Mucosa of rectum (tissue), 2 donors: ENCODE measurements around the gene YIPF3.

ENCODE experiments used
- H3K27ac ChIP-seq, 2 donors: one replicate each; pipeline ENCODE4 v1.7.0; 2013; ENCODE audit warnings: inconsistent platforms in 2 of 2, low read depth in 2 of 2, low read length in 2 of 2
- H3K27me3 ChIP-seq, 2 donors: one replicate each; pipeline ENCODE4 v1.7.0; 2013; ENCODE audit warnings: low read length in 2 of 2; ENCODE audit not compliant: control insufficient read depth in 2 of 2, insufficient read depth in 2 of 2
- H3K36me3 ChIP-seq, 2 donors: one replicate each; pipeline ENCODE4 v1.7.0; 2013; ENCODE audit warnings: low read length in 2 of 2; ENCODE audit not compliant: control insufficient read depth in 2 of 2, insufficient read depth in 2 of 2
- H3K4me1 ChIP-seq, 2 donors: one replicate each; pipeline ENCODE4 v1.7.0; 2013; ENCODE audit warnings: low read length in 2 of 2, mild to moderate bottlenecking in 1 of 2; ENCODE audit not compliant: control insufficient read depth in 2 of 2, insufficient read depth in 2 of 2
- H3K4me3 ChIP-seq, 2 donors: one replicate each; pipeline ENCODE4 v1.7.0; 2013; ENCODE audit warnings: low read length in 2 of 2
- H3K9ac ChIP-seq, 2 donors: one replicate each; pipeline ENCODE4 v1.7.0; 2013; ENCODE audit warnings: low read length in 2 of 2, low read depth in 1 of 2, mild to moderate bottlenecking in 1 of 2
- H3K9me3 ChIP-seq, 2 donors: one replicate each; pipeline ENCODE4 v1.7.0; 2013; ENCODE audit warnings: low read length in 2 of 2; ENCODE audit not compliant: control insufficient read depth in 2 of 2
- donor health status: healthy.
- donor health status: Normal muscosa, but diverticular disease.

Gene YIPF3

DNA sequence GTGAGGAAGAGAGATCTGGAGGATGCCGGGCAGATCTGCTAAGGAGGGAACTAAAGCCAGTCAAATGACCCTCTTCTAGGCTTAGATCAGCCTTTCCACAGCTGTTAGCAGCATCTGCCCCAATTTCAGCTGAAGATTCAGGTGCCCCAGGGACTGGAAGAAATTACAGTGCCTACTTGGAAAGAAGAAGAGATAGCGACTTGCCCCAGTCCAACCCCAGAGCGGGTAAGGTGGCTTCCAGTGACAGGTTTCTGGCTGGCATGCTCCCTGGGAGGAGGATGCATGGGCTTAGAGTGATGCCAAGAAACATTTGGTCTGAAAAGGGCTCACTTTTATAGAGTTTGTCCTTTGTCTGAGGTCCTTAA lies 38.7 kb downstream of the YIPF3 start:
- Histone ChIP-seq H3K36me3 (no peaks in the 10 kb centered on the region), H3K27me3 (no peaks in the 10 kb centered on the region), H3K9ac (peak overlapping the region; percentile 67 to 85), H3K9me3 (no peaks in the 10 kb centered on the region), H3K4me3 (peak overlapping the region; percentile 76 to 83), H3K4me1 (peaks cover 8 to 11% of the 10 kb centered on the region in 2 donors), H3K27ac (peak overlapping the region; percentile 43 to 58)

DNA sequence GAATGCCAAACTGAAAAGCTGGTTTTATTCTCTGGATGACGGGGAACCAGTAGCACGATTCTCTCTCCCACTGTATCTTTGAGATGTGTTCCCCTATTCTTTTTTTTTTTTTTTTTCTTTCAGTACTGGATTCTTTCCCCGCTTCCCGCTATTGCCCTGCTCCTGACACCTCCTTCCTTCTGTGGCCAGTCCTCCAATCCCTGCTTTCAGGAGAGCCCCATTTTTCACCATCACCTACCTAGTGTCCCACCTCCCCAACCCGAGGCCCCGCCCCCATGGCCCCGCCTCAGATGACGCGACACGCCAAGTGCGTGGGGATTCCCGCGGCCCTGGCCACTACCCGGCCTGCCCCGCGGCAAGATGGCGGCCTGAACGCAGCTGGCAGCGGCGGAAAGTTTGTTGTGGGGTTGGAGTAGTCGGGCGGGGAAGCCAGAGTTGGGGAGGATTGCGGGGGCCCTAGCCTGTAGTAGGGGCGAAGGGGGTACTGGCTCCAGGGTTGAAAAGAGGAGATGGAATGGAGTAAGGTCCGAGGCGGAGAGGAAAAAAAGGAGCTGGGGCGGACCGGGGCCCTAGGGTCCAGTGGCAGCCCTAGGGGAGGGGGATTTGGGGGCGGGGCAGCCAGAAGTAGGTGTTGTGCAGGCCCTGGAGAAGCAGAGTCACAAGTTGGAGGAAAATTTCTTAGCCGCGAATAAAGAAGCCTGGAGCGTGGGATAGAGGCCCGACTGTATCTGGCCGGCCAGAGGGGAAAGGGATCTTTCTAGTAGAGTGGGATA lies 39.3 kb downstream of the YIPF3 start, which contains the start of gene TJAP1:
Gene TJAP1 (plus strand): TSS at position 336 of the 773 bp plus-strand sequence. CDS start 21,432 bp downstream, outside the sequence.
- no peaks in the 10 kb centered on the region for H3K9me3 ChIP-seq
- H3K9ac ChIP-seq: peak within 1 kb of the TSS; percentile 67 to 85
- no peaks in the 10 kb centered on the region for H3K36me3 ChIP-seq
- H3K4me1 ChIP-seq: peaks cover 8 to 11% of the 10 kb centered on the region in 2 donors
- H3K27me3 ChIP-seq: no peaks in the 10 kb centered on the region
- H3K4me3 ChIP-seq: peak within 1 kb of the TSS; percentile 76 to 83
- H3K27ac ChIP-seq: peak within 1 kb of the TSS; percentile 43 to 58

DNA sequence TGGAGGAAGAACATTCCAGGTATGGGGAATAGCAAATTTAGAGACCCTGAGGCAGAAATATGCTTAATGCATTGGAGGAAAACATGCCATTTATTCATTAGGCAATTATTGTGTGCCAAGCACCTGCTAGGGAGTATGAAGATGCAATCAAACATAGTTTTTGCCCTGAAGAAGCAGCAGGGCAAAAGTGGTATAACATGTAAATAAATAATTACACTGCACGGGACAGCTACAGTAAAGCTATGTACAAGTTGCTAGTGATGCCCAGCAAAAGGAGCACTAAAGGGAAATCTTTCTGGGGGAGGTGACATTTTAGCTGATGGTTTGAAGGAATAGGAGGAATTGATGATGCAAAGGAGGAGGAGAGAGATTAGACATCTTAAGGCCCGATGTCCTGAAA lies 40.0 kb downstream of the YIPF3 start:
- H3K9me3 ChIP-seq: no peaks in the 10 kb centered on the region
- no peaks in the 10 kb centered on the region for H3K27me3 ChIP-seq
- H3K27ac ChIP-seq: no peak overlapping the region
- H3K4me1 ChIP-seq: peaks cover 8 to 11% of the 10 kb centered on the region in 2 donors
- no peaks in the 10 kb centered on the region for H3K36me3 ChIP-seq
- H3K4me3 ChIP-seq: peak overlapping the region in 1 of 2 donors; percentile 83
- H3K9ac ChIP-seq: peak overlapping the region; percentile 36 to 39

DNA sequence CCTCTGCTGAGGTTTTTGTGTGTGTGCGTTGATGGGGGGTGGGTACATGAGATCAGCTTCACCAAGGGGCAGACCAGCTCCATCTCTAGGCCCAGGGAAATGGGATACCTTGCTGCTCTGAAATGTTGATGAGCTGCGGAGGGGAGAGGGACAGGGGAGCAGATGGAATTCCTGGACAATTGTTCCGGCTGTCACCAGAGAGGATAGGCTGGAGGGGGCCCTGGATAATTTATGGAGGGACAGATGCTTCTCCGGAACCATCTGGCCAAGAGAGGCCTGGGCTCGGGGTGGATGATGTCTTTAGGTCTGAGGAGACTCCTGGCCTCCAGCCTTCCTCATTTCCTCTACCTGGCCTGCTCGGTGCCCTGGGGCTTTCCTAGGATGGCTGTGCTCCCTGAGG lies 41.2 kb downstream of the YIPF3 start:
- Histone ChIP-seq H3K9ac (no peak overlapping the region), H3K4me1 (peaks cover 8 to 11% of the 10 kb centered on the region in 2 donors), H3K36me3 (no peaks in the 10 kb centered on the region), H3K4me3 (no peak overlapping the region), H3K27ac (no peak overlapping the region), H3K9me3 (no peaks in the 10 kb centered on the region), H3K27me3 (no peaks in the 10 kb centered on the region)

DNA sequence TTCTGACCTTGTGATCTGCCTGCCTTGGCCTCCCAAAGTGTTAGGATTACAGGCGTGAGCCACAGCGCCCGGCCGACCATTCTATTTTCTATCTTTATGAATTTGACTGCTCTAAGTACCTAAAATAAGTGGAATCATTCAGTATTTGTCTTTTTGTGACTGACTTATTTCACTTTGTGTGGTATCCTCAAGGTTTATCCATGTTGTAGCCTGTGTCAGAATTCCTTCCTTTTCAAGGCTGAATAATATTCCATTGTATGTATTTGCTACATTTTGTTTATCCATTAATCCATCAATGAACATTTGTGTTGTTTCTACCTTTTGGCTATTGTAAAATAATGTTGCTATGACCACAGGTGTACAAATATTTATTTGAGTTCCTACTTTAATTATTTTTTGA lies 44.2 kb downstream of the YIPF3 start:
- Histone ChIP-seq H3K9me3 (no peaks in the 10 kb centered on the region), H3K4me1 (peaks cover 0 to 3% of the 10 kb centered on the region in 2 donors), H3K27me3 (no peaks in the 10 kb centered on the region), H3K9ac (no peak overlapping the region), H3K27ac (no peak overlapping the region), H3K36me3 (no peaks in the 10 kb centered on the region), H3K4me3 (no peak overlapping the region)

DNA sequence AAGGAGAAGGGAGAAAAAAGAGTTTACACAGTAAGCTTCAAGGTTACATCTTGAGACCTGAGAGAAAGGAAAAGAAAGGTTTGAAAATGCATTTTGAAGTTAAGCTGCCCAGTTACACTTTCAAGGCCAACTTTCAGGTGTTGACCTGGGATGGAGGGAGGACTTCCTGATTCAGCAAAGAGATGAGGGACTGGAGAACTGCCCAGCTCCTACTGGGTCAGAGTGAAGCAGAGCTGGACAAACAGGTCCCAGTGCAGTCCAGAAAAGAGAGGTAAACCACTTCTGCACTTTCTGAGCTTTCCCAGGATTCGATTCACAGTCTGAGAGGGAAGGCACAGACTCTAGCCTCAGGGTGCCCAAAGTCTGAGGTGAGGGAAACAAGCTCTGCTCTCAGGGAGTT lies 45.3 kb downstream of the YIPF3 start:
- Histone ChIP-seq H3K27ac (no peak overlapping the region), H3K9ac (no peak overlapping the region), H3K36me3 (no peaks in the 10 kb centered on the region), H3K4me1 (no peaks in the 10 kb centered on the region), H3K9me3 (no peaks in the 10 kb centered on the region), H3K4me3 (no peak overlapping the region), H3K27me3 (no peaks in the 10 kb centered on the region)

DNA sequence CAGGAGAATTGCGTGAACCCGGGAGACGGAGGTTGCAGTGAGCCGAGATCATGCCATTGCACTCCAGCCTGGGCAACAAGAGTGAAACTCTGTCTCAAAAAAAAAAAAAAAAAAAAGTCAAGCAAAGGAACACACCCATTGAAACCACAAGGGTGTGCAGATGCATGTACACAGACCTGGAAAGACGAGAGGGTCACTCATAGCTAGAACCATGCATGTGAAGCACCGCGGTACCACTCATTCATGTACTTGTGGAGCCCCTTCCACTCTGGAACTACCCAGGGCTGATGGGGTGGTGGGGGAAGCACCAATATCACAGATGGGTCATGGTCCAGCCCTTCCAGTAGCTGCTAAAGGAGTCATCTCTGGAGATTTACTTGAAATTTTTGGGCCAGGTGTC lies 46.8 kb downstream of the YIPF3 start:
- no peaks in the 10 kb centered on the region for H3K36me3 ChIP-seq
- H3K9me3 ChIP-seq: no peaks in the 10 kb centered on the region
- no peaks in the 10 kb centered on the region for H3K4me1 ChIP-seq
- no peaks in the 10 kb centered on the region for H3K27me3 ChIP-seq
- H3K9ac ChIP-seq: no peak overlapping the region
- H3K27ac ChIP-seq: no peak overlapping the region
- H3K4me3 ChIP-seq: no peak overlapping the region

DNA sequence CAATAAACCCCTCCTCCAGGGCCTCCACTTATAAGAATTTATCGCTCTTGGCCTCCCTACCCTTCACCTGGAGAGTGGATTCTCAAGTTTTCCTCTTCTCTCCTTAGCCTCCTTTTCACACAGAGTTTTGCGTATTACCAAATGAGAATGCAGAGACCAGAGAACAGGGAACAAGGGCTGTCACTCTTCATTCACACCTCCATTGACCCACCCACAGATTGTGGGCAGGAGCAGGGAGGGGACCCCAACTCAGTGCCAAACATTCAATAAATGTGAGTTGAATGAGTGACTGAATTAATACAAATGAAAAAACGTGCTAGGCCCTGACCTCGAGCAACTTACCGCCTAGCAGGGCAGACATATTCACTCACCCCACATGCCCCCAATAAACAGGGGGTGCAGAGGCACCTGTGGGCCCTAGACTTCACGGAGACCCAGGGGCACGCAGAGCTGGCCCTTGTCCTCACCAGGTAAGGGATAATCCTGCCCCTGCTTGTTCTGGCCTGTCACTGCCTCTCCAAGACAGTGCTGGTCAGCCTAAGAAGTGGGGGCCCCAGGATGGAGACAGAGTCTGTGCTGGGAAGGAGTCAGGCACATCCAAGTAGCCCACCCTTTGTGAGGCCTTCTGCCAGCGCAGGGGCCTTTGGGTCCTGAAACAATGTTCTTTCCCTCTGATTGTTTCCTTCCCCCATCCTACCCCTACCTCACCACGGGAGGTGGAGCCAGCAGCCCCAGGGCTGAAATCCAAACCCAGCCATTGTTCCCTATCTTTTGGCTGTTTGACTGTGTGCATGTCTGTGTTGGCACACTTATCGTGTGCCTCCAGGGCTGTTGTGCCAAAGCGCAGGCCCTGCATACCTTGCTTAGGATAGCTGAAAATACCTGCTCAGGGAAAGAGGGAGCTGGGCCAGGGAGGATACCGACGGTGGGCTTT lies 47.7 kb downstream of the YIPF3 start:
- Histone ChIP-seq H3K4me1 (no peaks in the 10 kb centered on the region), H3K27ac (no peak overlapping the region), H3K36me3 (no peaks in the 10 kb centered on the region), H3K4me3 (no peak overlapping the region), H3K27me3 (no peaks in the 10 kb centered on the region), H3K9ac (no peak overlapping the region), H3K9me3 (no peaks in the 10 kb centered on the region)

DNA sequence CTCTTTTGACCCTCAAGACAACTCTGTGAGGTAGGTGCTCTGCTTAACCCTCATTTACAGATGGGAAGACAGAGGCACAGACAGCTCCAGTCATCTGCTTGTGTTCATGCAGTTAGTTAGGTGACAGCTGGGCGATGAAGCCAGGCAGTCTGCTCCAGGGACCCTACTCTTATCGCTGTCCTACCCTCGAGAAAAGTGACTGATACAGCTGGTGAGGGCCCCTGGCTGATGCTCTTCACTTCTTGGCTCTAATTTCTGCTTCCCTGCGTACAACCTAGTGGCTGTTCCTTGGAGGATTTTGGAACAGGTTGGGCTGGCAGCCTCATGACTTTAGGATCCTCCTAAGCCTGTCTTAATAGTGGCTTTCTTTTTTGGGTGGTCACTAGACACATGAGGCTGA lies 48.5 kb downstream of the YIPF3 start:
- Histone ChIP-seq H3K36me3 (no peaks in the 10 kb centered on the region), H3K27ac (no peak overlapping the region), H3K4me1 (no peaks in the 10 kb centered on the region), H3K9me3 (no peaks in the 10 kb centered on the region), H3K9ac (no peak overlapping the region), H3K27me3 (no peaks in the 10 kb centered on the region), H3K4me3 (no peak overlapping the region)

DNA sequence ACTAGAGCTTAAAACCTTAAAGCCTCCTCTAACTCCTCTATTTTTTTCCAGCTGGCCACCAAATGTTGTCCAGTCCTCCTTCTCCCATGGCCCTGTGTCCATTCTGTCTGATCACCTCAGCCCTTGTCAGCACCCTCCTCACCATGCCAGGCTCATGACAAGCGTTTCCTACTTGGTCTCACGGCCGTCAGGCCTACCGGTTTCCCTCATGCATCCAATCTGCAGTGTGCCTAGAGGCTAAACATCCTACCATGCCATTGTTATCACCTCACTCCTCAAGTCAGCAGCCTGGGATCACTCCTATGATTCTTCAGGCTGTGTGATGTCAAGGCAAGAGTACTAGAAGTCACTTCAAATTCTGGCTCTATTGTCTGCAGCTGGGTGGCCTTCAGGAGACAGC lies 49.0 kb downstream of the YIPF3 start:
- no peak overlapping the region for H3K9ac ChIP-seq
- H3K9me3 ChIP-seq: no peaks in the 10 kb centered on the region
- no peak overlapping the region for H3K27ac ChIP-seq
- no peaks in the 10 kb centered on the region for H3K4me1 ChIP-seq
- H3K27me3 ChIP-seq: peaks cover under 1% of the 10 kb centered on the region in 2 donors
- no peaks in the 10 kb centered on the region for H3K36me3 ChIP-seq
- no peak overlapping the region for H3K4me3 ChIP-seq
